GM18520 (cell line): ENCODE results near the gene HIPK3.
"Not testable (repeated sequence)": the region's sequence is repeated elsewhere in the genome, so short reads cannot be mapped to it uniquely, and the experiment has no call there.

Experiments used
- ATAC-seq: cut with Tn5 transposase; IDR thresholded peaks from one replicate; pipeline ENCODE4 v1.9.1; 2021; ENCODE audit not compliant: unreplicated experiment

The HIPK3 gene

GRCh38 chr11:33258631-33259205 is 1.5 kb downstream of the HIPK3 start:
- ATAC-seq, result no peak

GRCh38 chr11:33259869-33260268 is 2.7 kb downstream of the HIPK3 start:
- ATAC-seq, result no peak

- ATAC-seq, result not testable (repeated sequence)
These were observed 4.2 kb downstream of the HIPK3 start for GRCh38 chr11:33261350-33261749.

GRCh38 chr11:33262011-33262645 is 4.9 kb downstream of the HIPK3 start:
- no peak for ATAC-seq

- ATAC-seq, result no peak
These were observed 6.4 kb downstream of the HIPK3 start for GRCh38 chr11:33263549-33263948.

- no peak for ATAC-seq
These were observed 7.7 kb downstream of the HIPK3 start for GRCh38 chr11:33264926-33265325.

- ATAC-seq, result no peak
These were observed 9.4 kb downstream of the HIPK3 start for GRCh38 chr11:33266393-33267215.

- ATAC-seq, result no peak
These were observed 11.9 kb downstream of the HIPK3 start for GRCh38 chr11:33268945-33269540.

- no peak for ATAC-seq
These were observed 12.6 kb downstream of the HIPK3 start for GRCh38 chr11:33269822-33270221.

- no peak for ATAC-seq
These were observed 13.9 kb downstream of the HIPK3 start for GRCh38 chr11:33271059-33271458.

- ATAC-seq, result no peak
These were observed 15.3 kb downstream of the HIPK3 start for GRCh38 chr11:33272338-33273107.

GRCh38 chr11:33273656-33274055 is 16.5 kb downstream of the HIPK3 start:
- no peak for ATAC-seq

- no peak for ATAC-seq
These were observed 23.2 kb downstream of the HIPK3 start for GRCh38 chr11:33280411-33280810.

GRCh38 chr11:33281758-33282157 is 24.6 kb downstream of the HIPK3 start:
- no peak for ATAC-seq

- ATAC-seq, result no peak
These were observed 27.6 kb downstream of the HIPK3 start for GRCh38 chr11:33284818-33285217.

- no peak for ATAC-seq
These were observed 33.1 kb downstream of the HIPK3 start for GRCh38 chr11:33290319-33290718.

GRCh38 chr11:33291004-33291777 is 34.0 kb downstream of the HIPK3 start:
- peak; percentile 65 for ATAC-seq

- no peak for ATAC-seq
These were observed 35.1 kb downstream of the HIPK3 start for GRCh38 chr11:33292311-33292710.

- ATAC-seq, result no peak
These were observed 37.0 kb downstream of the HIPK3 start for GRCh38 chr11:33294224-33294623.

- ATAC-seq, result no peak
These were observed 37.6 kb downstream of the HIPK3 start for GRCh38 chr11:33294797-33295196.
